H9 (cell line): ENCODE results near the gene INPP5A. TPM values are rescaled to one million over a fixed set of nuclear protein-coding genes. Genes with fewer than 3 reads are reported as not detected.

Experiments
- DNase-seq: peaks from one replicate; pipeline ENCODE4 v3.0.0-alpha.2; 2017
- H2AFZ ChIP-seq: one replicate; pipeline ENCODE4 v1.6.1; 2013; ENCODE audit warnings: mild to moderate bottlenecking, low read length, control low read depth, moderate library complexity
- H2AK5ac ChIP-seq: 2 replicates; pipeline ENCODE4 v1.6.1; 2013; ENCODE audit warnings: low read length, control low read depth, mixed read lengths; ENCODE audit not compliant: insufficient read length
- H2BK120ac ChIP-seq: one replicate; pipeline ENCODE4 v1.6.1; 2013; ENCODE audit warnings: low read depth, mild to moderate bottlenecking, low read length, control low read depth, inconsistent platforms; ENCODE audit not compliant: poor library complexity, severe bottlenecking
- H2BK12ac ChIP-seq: 2 replicates; pipeline ENCODE4 v1.6.1; 2013; ENCODE audit warnings: low read length, control low read depth, mixed read lengths, low read depth; ENCODE audit not compliant: insufficient read length
- H2BK15ac ChIP-seq: 2 replicates; pipeline ENCODE4 v1.6.1; 2013; ENCODE audit warnings: low read depth, low read length, control low read depth
- H2BK20ac ChIP-seq: one replicate; pipeline ENCODE4 v1.6.1; 2013; ENCODE audit warnings: low read depth, mild to moderate bottlenecking, low read length, control low read depth, inconsistent platforms; ENCODE audit not compliant: poor library complexity, severe bottlenecking
- H2BK5ac ChIP-seq: 2 replicates; pipeline ENCODE4 v1.6.1; 2013; ENCODE audit warnings: low read length, control low read depth, mixed read lengths; ENCODE audit not compliant: insufficient read length
- H3K14ac ChIP-seq: 2 replicates; pipeline ENCODE4 v1.6.1; 2013; ENCODE audit warnings: low read length, control low read depth; ENCODE audit not compliant: insufficient read depth
- H3K18ac ChIP-seq: 2 replicates; pipeline ENCODE4 v1.6.1; 2013; ENCODE audit warnings: low read depth, mild to moderate bottlenecking, mixed read lengths, low read length, control low read depth; ENCODE audit not compliant: insufficient read length
- H3K23ac ChIP-seq: 2 replicates; pipeline ENCODE4 v1.6.1; 2013; ENCODE audit warnings: low read length, control low read depth, mixed read lengths, low read depth; ENCODE audit not compliant: insufficient read length
- H3K23me2 ChIP-seq: 2 replicates; pipeline ENCODE4 v1.6.1; 2013; ENCODE audit warnings: low read depth, mild to moderate bottlenecking, mixed read lengths, low read length, control low read depth; ENCODE audit not compliant: insufficient read length, poor library complexity, severe bottlenecking
- H3K27ac ChIP-seq: 2 replicates; pipeline ENCODE4 v1.5.1; 2013; ENCODE audit warnings: low read length, control low read depth, mixed read lengths, low read depth; ENCODE audit not compliant: insufficient read length
- H3K27me3 ChIP-seq: 2 replicates; pipeline ENCODE4 v1.6.1; 2013; ENCODE audit warnings: low read length, control low read depth, inconsistent platforms; ENCODE audit not compliant: insufficient read depth
- H3K4ac ChIP-seq: 2 replicates; pipeline ENCODE4 v1.6.1; 2013; ENCODE audit warnings: low read depth, mild to moderate bottlenecking, control low read depth, inconsistent platforms, low read length, moderate library complexity
- H3K4me1 ChIP-seq: 2 replicates; pipeline ENCODE4 v1.6.1; 2013; ENCODE audit warnings: low read length, control low read depth, inconsistent platforms; ENCODE audit not compliant: insufficient read depth
- H3K4me2 ChIP-seq: 2 replicates; pipeline ENCODE4 v1.6.1; 2013; ENCODE audit warnings: low read length, control low read depth, mixed read lengths; ENCODE audit not compliant: insufficient read length, insufficient read depth
- H3K56ac ChIP-seq: 2 replicates; pipeline ENCODE4 v1.6.1; 2013; ENCODE audit warnings: low read depth, mild to moderate bottlenecking, mixed read lengths, low read length, control low read depth; ENCODE audit not compliant: insufficient read length
- H3K79me1 ChIP-seq: 2 replicates; pipeline ENCODE4 v1.6.1; 2013; ENCODE audit warnings: low read depth, mild to moderate bottlenecking, moderate library complexity, low read length, control low read depth, inconsistent platforms; ENCODE audit not compliant: insufficient read depth, poor library complexity, severe bottlenecking
- H3K79me2 ChIP-seq: 2 replicates; pipeline ENCODE4 v1.6.1; 2013; ENCODE audit warnings: low read length, control low read depth, inconsistent platforms; ENCODE audit not compliant: insufficient read depth
- H3K9ac ChIP-seq: 2 replicates; pipeline ENCODE4 v1.6.1; 2013; ENCODE audit warnings: low read length, control low read depth, mixed read lengths; ENCODE audit not compliant: insufficient read length; ENCODE audit errors: extremely low read depth
- H3K9me3 ChIP-seq: one replicate; pipeline ENCODE4 v1.6.1; 2013; ENCODE audit warnings: low read depth, low read length, inconsistent platforms; ENCODE audit not compliant: control insufficient read depth
- H3T11ph ChIP-seq: one replicate; pipeline ENCODE4 v1.6.1; 2013; ENCODE audit warnings: mild to moderate bottlenecking, low read length, control low read depth, inconsistent platforms
- H4K20me1 ChIP-seq: one replicate; pipeline ENCODE4 v1.6.1; 2013; ENCODE audit not compliant: control insufficient read depth, insufficient read length, insufficient read depth
- H4K5ac ChIP-seq: 2 replicates; pipeline ENCODE4 v1.6.1; 2013; ENCODE audit warnings: low read depth, mild to moderate bottlenecking, mixed read lengths, low read length, control low read depth; ENCODE audit not compliant: insufficient read length
- H4K8ac ChIP-seq: replicated peaks from 2 replicates; pipeline ENCODE4 v1.6.1; 2013; ENCODE audit warnings: low read length, control low read depth, mixed read lengths, low read depth; ENCODE audit not compliant: insufficient read length
- H4K91ac ChIP-seq: 2 replicates; pipeline ENCODE4 v1.6.1; 2013; ENCODE audit warnings: low read depth, mild to moderate bottlenecking, moderate library complexity, mixed read lengths, low read length, control low read depth; ENCODE audit not compliant: insufficient read length
- H3K27ac Mint-ChIP-seq, 3 experiments: 2 replicates in 2 of 3; 3 replicates in 1 of 3; pipeline ENCODE4 v1.8.0; 2020 to 2021; ENCODE audit warnings: mixed read lengths in 3 of 3, mild to moderate bottlenecking in 1 of 3, moderate library complexity in 1 of 3
- H3K27me3 Mint-ChIP-seq: 2 replicates; pipeline ENCODE4 v1.8.0; 2021; ENCODE audit warnings: low read depth, mild to moderate bottlenecking, moderate library complexity, mixed read lengths
- H3K36me3 Mint-ChIP-seq, 3 experiments: 2 replicates in 2 of 3; 3 replicates in 1 of 3; pipeline ENCODE4 v1.8.0; 2020 to 2021; ENCODE audit warnings: low read depth in 3 of 3, mixed read lengths in 3 of 3; ENCODE audit not compliant: insufficient read depth in 1 of 3
- H3K4me1 Mint-ChIP-seq, 2 experiments: 2 replicates each; pipeline ENCODE4 v1.8.0; 2020; ENCODE audit warnings: mixed read lengths in 2 of 2
- H3K4me3 Mint-ChIP-seq, 2 experiments: 2 replicates in 1 of 2; 3 replicates in 1 of 2; pipeline ENCODE4 v1.8.0; 2020 to 2021; ENCODE audit warnings: mild to moderate bottlenecking in 2 of 2, mixed read lengths in 2 of 2, moderate library complexity in 1 of 2
- H3K9me3 Mint-ChIP-seq, 2 experiments: 2 replicates in 1 of 2; 3 replicates in 1 of 2; pipeline ENCODE4 v1.8.0; 2020; ENCODE audit warnings: mild to moderate bottlenecking in 2 of 2, mixed read lengths in 2 of 2, moderate library complexity in 1 of 2
- CTCF ChIP-seq: fragments of 200-600 bp; sonication (generic); conservative IDR thresholded peaks from 3 replicates; pipeline ENCODE4 v1.8.0; 2021; ENCODE audit warnings: antibody characterized with exemption, mild to moderate bottlenecking
- WGBS: extraction: QIAGEN DNeasy Blood & Tissue Kit; methylation state at CpG from one replicate; pipeline ENCODE4 v1.1.7; 2013; ENCODE audit warnings: missing lambda C conversion rate, low lambda C conversion rate, mixed read lengths; ENCODE audit not compliant: insufficient read length; ENCODE audit errors: extremely low coverage; 5-methylcytosine and 5-hydroxymethylcytosine counted together
- total RNA-seq: library from RNA; stranded (reverse); gene quantifications from 2 replicates; pipeline ENCODE4 v1.2.1, GENCODE V29; 2021

The INPP5A gene
- total RNA-seq, 1 experiment from 2014 or later, result 17.7 TPM

- no peak overlapping the region for H2AK5ac ChIP-seq
- no peaks in the 10 kb centered on the region for H3K4me1 ChIP-seq
- H3K23ac ChIP-seq, result no peak overlapping the region
- no peak overlapping the region for H4K5ac ChIP-seq
- H4K20me1 ChIP-seq, result no peaks in the 10 kb centered on the region
- H2BK20ac ChIP-seq, result no peak overlapping the region
- no peaks in the 10 kb centered on the region for H3K79me1 ChIP-seq
- no peak for TF ChIP-seq CTCF
- no peaks in the 10 kb centered on the region for H3K9me3 ChIP-seq
- H3T11ph ChIP-seq, result no peak overlapping the region
- no peak overlapping the region for H3K4me2 ChIP-seq
- H2AFZ ChIP-seq, result no peak overlapping the region
- H3K27ac ChIP-seq, result no peak overlapping the region
- H2BK5ac ChIP-seq, result no peak overlapping the region
- H3K9ac ChIP-seq, result no peak overlapping the region
- H2BK12ac ChIP-seq, result no peak overlapping the region
- H4K8ac ChIP-seq, result no peak overlapping the region
- no peak overlapping the region for H3K18ac ChIP-seq
- H3K56ac ChIP-seq, result no peak overlapping the region
- no peak overlapping the region for H2BK120ac ChIP-seq
- no peak overlapping the region for H3K27ac Mint-ChIP-seq
- DNase-seq, result no peak
- WGBS, result no CpG with 5 or more reads among the region's 2 CpGs
- H3K4ac ChIP-seq, result no peak overlapping the region
- H3K4me3 Mint-ChIP-seq, result no peak overlapping the region
- H3K36me3 Mint-ChIP-seq, result peaks cover 0 to 4% (median 0%) of the 10 kb centered on the region in 3 experiments; a peak in 2 of 7 replicates
- peaks cover 0 to 3% of the 10 kb centered on the region in 2 experiments; a peak in 1 of 4 replicates for H3K4me1 Mint-ChIP-seq
- peaks cover 2% of the 10 kb centered on the region; the same call in 1 of the 2 replicates for H3K27me3 Mint-ChIP-seq
- no peaks in the 10 kb centered on the region for H3K23me2 ChIP-seq
- no peak overlapping the region for H2BK15ac ChIP-seq
- H3K9me3 Mint-ChIP-seq, result peaks cover 10 to 21% of the 10 kb centered on the region in 2 experiments; a peak in 4 of 5 replicates
- H3K14ac ChIP-seq, result no peak overlapping the region
- H3K79me2 ChIP-seq, result no peaks in the 10 kb centered on the region
- no peaks in the 10 kb centered on the region for H3K27me3 ChIP-seq
- H4K91ac ChIP-seq, result no peak overlapping the region
Observed at GRCh38 chr10:132696204-132696603, 158.6 kb downstream of the INPP5A start.
